ENCODE data around the gene PDIA5. TPM values are rescaled to one million over a fixed set of nuclear protein-coding genes. Genes with fewer than 3 reads are reported as not detected.

PDIA5 gene
- total RNA-seq, 1 experiment from 2014 or later = 41.5 TPM

DNA sequence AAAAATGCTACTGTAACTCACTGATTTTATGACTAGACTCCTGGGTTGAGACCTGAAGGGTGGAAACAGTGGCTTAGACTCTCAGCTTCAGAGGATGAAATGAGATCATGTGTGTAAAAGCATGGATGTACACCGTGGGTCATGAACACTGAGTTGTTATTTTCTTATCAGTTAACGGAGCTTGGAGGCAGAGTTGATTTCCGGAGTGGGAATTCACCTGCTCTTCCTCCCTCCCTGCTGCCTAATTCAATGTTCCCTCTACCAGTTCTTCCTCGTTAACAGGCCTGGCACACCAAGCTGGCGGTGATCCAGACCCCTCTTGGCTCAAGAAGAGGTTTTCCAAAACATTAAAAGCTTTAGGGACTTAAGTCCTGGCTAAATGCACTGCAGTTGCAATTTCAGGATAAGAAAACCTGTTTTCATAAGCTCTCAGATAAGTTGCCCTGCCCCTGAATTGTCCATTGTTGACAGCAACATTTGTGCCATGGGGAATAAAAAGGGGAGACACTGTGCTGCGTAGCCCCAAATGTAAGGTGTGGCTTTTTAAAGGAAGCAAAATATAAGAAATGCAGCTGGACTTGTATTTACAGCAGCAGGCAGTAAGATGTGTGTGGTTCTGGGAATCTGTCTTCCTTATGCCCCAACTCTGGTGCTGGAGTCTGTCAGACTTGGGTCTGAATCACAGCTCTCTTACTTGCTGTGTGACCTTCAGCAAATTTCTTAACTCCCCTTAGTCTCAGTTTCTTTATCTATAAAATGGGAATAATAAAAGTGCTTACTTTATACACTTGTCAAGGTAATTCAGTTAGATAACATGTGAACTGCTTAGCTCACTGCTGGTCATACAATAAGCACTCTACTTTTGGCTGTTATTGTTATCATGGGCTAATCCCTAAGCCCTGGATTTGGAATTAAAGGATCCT lies 9.9 kb downstream of the PDIA5 start (continued):
- TF ChIP-seq, protein P1, sequence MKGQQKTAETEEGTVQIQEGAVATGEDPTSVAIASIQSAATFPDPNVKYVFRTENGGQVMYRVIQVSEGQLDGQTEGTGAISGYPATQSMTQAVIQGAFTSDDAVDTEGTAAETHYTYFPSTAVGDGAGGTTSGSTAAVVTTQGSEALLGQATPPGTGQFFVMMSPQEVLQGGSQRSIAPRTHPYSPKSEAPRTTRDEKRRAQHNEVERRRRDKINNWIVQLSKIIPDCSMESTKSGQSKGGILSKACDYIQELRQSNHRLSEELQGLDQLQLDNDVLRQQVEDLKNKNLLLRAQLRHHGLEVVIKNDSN (CRISPR knock-in tag; IDR thresholded peaks at IDR 0.05) = no peak
- no peak for TF ChIP-seq PRRX2 (CRISPR knock-in tag; IDR thresholded peaks at IDR 0.05)
- TF ChIP-seq, protein P2, sequence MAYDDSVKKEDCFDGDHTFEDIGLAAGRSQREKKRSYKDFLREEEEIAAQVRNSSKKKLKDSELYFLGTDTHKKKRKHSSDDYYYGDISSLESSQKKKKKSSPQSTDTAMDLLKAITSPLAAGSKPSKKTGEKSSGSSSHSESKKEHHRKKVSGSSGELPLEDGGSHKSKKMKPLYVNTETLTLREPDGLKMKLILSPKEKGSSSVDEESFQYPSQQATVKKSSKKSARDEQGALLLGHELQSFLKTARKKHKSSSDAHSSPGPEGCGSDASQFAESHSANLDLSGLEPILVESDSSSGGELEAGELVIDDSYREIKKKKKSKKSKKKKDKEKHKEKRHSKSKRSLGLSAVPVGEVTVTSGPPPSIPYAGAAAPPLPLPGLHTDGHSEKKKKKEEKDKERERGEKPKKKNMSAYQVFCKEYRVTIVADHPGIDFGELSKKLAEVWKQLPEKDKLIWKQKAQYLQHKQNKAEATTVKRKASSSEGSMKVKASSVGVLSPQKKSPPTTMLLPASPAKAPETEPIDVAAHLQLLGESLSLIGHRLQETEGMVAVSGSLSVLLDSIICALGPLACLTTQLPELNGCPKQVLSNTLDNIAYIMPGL (CRISPR knock-in tag; IDR thresholded peaks at IDR 0.05) = no peak
- TF ChIP-seq SOX15 (CRISPR knock-in tag; IDR thresholded peaks at IDR 0.05) = no peak
- TF ChIP-seq ETV6 (CRISPR knock-in tag; IDR thresholded peaks at IDR 0.05) = no peak
- TF ChIP-seq, protein P3, sequence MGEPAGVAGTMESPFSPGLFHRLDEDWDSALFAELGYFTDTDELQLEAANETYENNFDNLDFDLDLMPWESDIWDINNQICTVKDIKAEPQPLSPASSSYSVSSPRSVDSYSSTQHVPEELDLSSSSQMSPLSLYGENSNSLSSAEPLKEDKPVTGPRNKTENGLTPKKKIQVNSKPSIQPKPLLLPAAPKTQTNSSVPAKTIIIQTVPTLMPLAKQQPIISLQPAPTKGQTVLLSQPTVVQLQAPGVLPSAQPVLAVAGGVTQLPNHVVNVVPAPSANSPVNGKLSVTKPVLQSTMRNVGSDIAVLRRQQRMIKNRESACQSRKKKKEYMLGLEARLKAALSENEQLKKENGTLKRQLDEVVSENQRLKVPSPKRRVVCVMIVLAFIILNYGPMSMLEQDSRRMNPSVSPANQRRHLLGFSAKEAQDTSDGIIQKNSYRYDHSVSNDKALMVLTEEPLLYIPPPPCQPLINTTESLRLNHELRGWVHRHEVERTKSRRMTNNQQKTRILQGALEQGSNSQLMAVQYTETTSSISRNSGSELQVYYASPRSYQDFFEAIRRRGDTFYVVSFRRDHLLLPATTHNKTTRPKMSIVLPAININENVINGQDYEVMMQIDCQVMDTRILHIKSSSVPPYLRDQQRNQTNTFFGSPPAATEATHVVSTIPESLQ (CRISPR knock-in tag; IDR thresholded peaks at IDR 0.05) = no peak

DNA sequence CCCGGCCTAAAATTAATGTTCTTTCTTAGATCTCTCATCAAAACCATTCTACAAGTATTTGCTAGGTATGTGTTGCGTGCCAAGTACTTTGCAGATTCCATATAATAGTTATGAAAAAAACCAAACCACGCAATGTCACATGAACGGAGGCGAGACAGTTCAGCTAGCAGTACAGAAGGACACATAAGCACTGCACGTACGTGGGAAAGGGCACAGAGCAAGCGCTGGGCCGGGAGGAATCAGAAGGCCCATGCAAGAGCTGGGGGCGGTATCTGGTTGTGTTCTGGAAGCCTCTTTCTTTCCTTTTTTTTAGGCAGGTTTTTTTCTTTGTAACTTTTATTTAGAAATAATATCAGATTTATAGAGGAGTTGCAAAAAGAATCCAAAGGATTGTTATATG lies 11.3 kb downstream of the PDIA5 start:
- ChIA-PET CTCF (interaction anchor here (1.8 kb wide), 1 partner anchor 10 kb away, joined by 9 read pairs; no protein-coding TSS in a partner anchor), POLR2A (interaction anchor here (1.4 kb wide), 1 partner anchor 10 kb away, joined by 3 read pairs; no protein-coding TSS in a partner anchor)
- H3K27ac Mint-ChIP-seq = 0 out of 2 replicates have a peak overlapping the region, but pooled peaks have one; percentile 47
- DNase-seq (ENCODE audit: low spot score) = no peak
- no peaks in the 10 kb centered on the region for H3K27me3 Mint-ChIP-seq (ENCODE audit: low read depth)
- no peaks in the 10 kb centered on the region; the same call in 1 of the 2 replicates for H3K36me3 Mint-ChIP-seq
- TF ChIP-seq JAZF1 (CRISPR knock-in tag; IDR thresholded peaks at IDR 0.05) (no peak), MXD4 (CRISPR knock-in tag; IDR thresholded peaks at IDR 0.05; ENCODE audit: borderline replicate concordance) (no peak), RELA (CRISPR knock-in tag; IDR thresholded peaks at IDR 0.05; ENCODE audit: borderline replicate concordance) (no peak), JUN (CRISPR knock-in tag; IDR thresholded peaks at IDR 0.05) (no peak), HMGA2 (CRISPR knock-in tag; IDR thresholded peaks at IDR 0.05) (no peak), CREB1 (CRISPR knock-in tag; IDR thresholded peaks at IDR 0.05) (no peak), GTF2I (CRISPR knock-in tag; conservative IDR thresholded peaks at IDR 0.05) (no peak), NR1H2 (CRISPR knock-in tag; IDR thresholded peaks at IDR 0.05) (no peak), TCF7 (CRISPR knock-in tag; IDR thresholded peaks at IDR 0.05; ENCODE audit: low read depth) (no peak)
- TF ChIP-seq, protein P4, sequence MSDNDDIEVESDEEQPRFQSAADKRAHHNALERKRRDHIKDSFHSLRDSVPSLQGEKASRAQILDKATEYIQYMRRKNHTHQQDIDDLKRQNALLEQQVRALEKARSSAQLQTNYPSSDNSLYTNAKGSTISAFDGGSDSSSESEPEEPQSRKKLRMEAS (CRISPR knock-in tag; IDR thresholded peaks at IDR 0.05) = no peak
- TF ChIP-seq, protein P5, sequence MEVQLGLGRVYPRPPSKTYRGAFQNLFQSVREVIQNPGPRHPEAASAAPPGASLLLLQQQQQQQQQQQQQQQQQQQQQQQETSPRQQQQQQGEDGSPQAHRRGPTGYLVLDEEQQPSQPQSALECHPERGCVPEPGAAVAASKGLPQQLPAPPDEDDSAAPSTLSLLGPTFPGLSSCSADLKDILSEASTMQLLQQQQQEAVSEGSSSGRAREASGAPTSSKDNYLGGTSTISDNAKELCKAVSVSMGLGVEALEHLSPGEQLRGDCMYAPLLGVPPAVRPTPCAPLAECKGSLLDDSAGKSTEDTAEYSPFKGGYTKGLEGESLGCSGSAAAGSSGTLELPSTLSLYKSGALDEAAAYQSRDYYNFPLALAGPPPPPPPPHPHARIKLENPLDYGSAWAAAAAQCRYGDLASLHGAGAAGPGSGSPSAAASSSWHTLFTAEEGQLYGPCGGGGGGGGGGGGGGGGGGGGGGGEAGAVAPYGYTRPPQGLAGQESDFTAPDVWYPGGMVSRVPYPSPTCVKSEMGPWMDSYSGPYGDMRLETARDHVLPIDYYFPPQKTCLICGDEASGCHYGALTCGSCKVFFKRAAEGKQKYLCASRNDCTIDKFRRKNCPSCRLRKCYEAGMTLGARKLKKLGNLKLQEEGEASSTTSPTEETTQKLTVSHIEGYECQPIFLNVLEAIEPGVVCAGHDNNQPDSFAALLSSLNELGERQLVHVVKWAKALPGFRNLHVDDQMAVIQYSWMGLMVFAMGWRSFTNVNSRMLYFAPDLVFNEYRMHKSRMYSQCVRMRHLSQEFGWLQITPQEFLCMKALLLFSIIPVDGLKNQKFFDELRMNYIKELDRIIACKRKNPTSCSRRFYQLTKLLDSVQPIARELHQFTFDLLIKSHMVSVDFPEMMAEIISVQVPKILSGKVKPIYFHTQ (CRISPR knock-in tag; IDR thresholded peaks at IDR 0.05) = no peak
- H3K4me1 Mint-ChIP-seq = peaks cover 28% of the 10 kb centered on the region
- ATAC-seq = no peak
- no peak overlapping the region for H3K4me3 Mint-ChIP-seq
- H3K9me3 Mint-ChIP-seq = no peaks in the 10 kb centered on the region

Data from WTC11 (cell line).